Measurements from ENCODE around the gene KCNG4. TPM values are rescaled to one million over a fixed set of nuclear protein-coding genes. Genes with fewer than 3 reads are reported as not detected.
"Not testable (repeated sequence)": the region's sequence is repeated elsewhere in the genome, so short reads cannot be mapped to it uniquely, and the experiment has no call there.

KCNG4 gene
- total RNA-seq, 1 experiment from 2014 or later: not detected

- Histone ChIP-seq H3K27me3 (replicated peaks; ENCODE audit: insufficient read depth, low read depth, low read length, poor library complexity) (no peaks in the 10 kb centered on the region), H3K27ac (ENCODE audit: low read depth, low read length, poor library complexity, severe bottlenecking) (no peak overlapping the region), H3K4me3 (ENCODE audit: low read depth, low read length, poor library complexity, severe bottlenecking) (no peak overlapping the region), H3K4me1 (ENCODE audit: insufficient read depth, low read length, poor library complexity, severe bottlenecking) (no peaks in the 10 kb centered on the region), H3K9me3 (ENCODE audit: low read depth, low read length, poor library complexity, severe bottlenecking) (no peaks in the 10 kb centered on the region), H3K36me3 (ENCODE audit: insufficient read depth, low read length, poor library complexity, severe bottlenecking) (no peaks in the 10 kb centered on the region)
- no peak for DNase-seq (ENCODE audit: low spot score)
- TF ChIP-seq CTCF (conservative IDR thresholded peaks at IDR 0.05; ENCODE audit: low read depth, low read length) (no peak), EZH2 (IDR thresholded peaks at IDR 0.05; ENCODE audit: borderline replicate concordance, low read depth, low read length, poor library complexity, severe bottlenecking) (no peak)
- BruUV-seq (replicated peaks): no TSS peak
- intact Hi-C loops (cut with micrococcal nuclease; ENCODE audit: unreplicated experiment): no loop called here
- ChIA-PET CTCF (no interaction called here), POLR2A (ENCODE audit: low non-redundant PET) (no interaction called here)
These were observed 19.0 kb downstream of the KCNG4 start for GRCh38 chr16:84220851-84221250.

- no TSS peak for BruUV-seq (replicated peaks)
- H3K9me3 ChIP-seq (ENCODE audit: low read depth, low read length, poor library complexity, severe bottlenecking): no peaks in the 10 kb centered on the region
These were observed 20.9 kb downstream of the KCNG4 start for GRCh38 chr16:84218956-84219355.

GRCh38 chr16:84218176-84218823 lies 21.5 kb downstream of the KCNG4 start:
- no peak for DNase-seq (ENCODE audit: low spot score)
- POLR2A ChIA-PET (ENCODE audit: low non-redundant PET): no interaction called here
- H3K4me1 ChIP-seq (ENCODE audit: insufficient read depth, low read length, poor library complexity, severe bottlenecking): no peaks in the 10 kb centered on the region
- H3K9me3 ChIP-seq (ENCODE audit: low read depth, low read length, poor library complexity, severe bottlenecking): no peaks in the 10 kb centered on the region
- no peak overlapping the region for H3K4me3 ChIP-seq (ENCODE audit: low read depth, low read length, poor library complexity, severe bottlenecking)
- BruUV-seq (replicated peaks): no TSS peak
- CTCF ChIA-PET: no interaction called here
- intact Hi-C loops (cut with micrococcal nuclease; ENCODE audit: unreplicated experiment): no loop called here
- no peak for TF ChIP-seq CTCF (conservative IDR thresholded peaks at IDR 0.05; ENCODE audit: low read depth, low read length)
- TF ChIP-seq EZH2 (IDR thresholded peaks at IDR 0.05; ENCODE audit: borderline replicate concordance, low read depth, low read length, poor library complexity, severe bottlenecking): no peak
- H3K27me3 ChIP-seq (replicated peaks; ENCODE audit: insufficient read depth, low read depth, low read length, poor library complexity): no peaks in the 10 kb centered on the region
- H3K27ac ChIP-seq (ENCODE audit: low read depth, low read length, poor library complexity, severe bottlenecking): no peak overlapping the region
- no peaks in the 10 kb centered on the region for H3K36me3 ChIP-seq (ENCODE audit: insufficient read depth, low read length, poor library complexity, severe bottlenecking)

More at GRCh38 chr16:84218956-84219355, 20.9 kb downstream of the KCNG4 start:
- ChIA-PET CTCF (no interaction called here), POLR2A (ENCODE audit: low non-redundant PET) (no interaction called here)
- H3K27me3 ChIP-seq (replicated peaks; ENCODE audit: insufficient read depth, low read depth, low read length, poor library complexity): no peaks in the 10 kb centered on the region
- DNase-seq (ENCODE audit: low spot score): no peak
- H3K4me3 ChIP-seq (ENCODE audit: low read depth, low read length, poor library complexity, severe bottlenecking): no peak overlapping the region
- intact Hi-C loops (cut with micrococcal nuclease; ENCODE audit: unreplicated experiment): no loop called here
- TF ChIP-seq EZH2 (IDR thresholded peaks at IDR 0.05; ENCODE audit: borderline replicate concordance, low read depth, low read length, poor library complexity, severe bottlenecking): no peak
- TF ChIP-seq CTCF (conservative IDR thresholded peaks at IDR 0.05; ENCODE audit: low read depth, low read length): no peak
- no peaks in the 10 kb centered on the region for H3K4me1 ChIP-seq (ENCODE audit: insufficient read depth, low read length, poor library complexity, severe bottlenecking)
- H3K36me3 ChIP-seq (ENCODE audit: insufficient read depth, low read length, poor library complexity, severe bottlenecking): no peaks in the 10 kb centered on the region
- no peak overlapping the region for H3K27ac ChIP-seq (ENCODE audit: low read depth, low read length, poor library complexity, severe bottlenecking)

GRCh38 chr16:84216144-84216543 lies 23.7 kb downstream of the KCNG4 start:
- DNase-seq (ENCODE audit: low spot score); H3K4me3 ChIP-seq (ENCODE audit: low read depth, low read length, poor library complexity, severe bottlenecking); CTCF ChIA-PET; H3K9me3 ChIP-seq (ENCODE audit: low read depth, low read length, poor library complexity, severe bottlenecking); intact Hi-C loops (cut with micrococcal nuclease; ENCODE audit: unreplicated experiment); H3K36me3 ChIP-seq (ENCODE audit: insufficient read depth, low read length, poor library complexity, severe bottlenecking); BruUV-seq (replicated peaks); H3K27me3 ChIP-seq (replicated peaks; ENCODE audit: insufficient read depth, low read depth, low read length, poor library complexity); POLR2A ChIA-PET (ENCODE audit: low non-redundant PET); H3K4me1 ChIP-seq (ENCODE audit: insufficient read depth, low read length, poor library complexity, severe bottlenecking); H3K27ac ChIP-seq (ENCODE audit: low read depth, low read length, poor library complexity, severe bottlenecking): not testable (repeated sequence)
